DOHH2 (cell line): ENCODE data around the gene CHCHD4.
"Not testable (repeated sequence)": the region's sequence is repeated elsewhere in the genome, so short reads cannot be mapped to it uniquely, and the experiment has no call there.

Experiments used
- H3F3A ChIP-seq: fragments of 200-600 bp; sonication (generic), shearing (Covaris generic); 2 replicates; pipeline ENCODE4 v1.6.0; 2016; ENCODE audit warnings: antibody characterized with exemption, mild to moderate bottlenecking; ENCODE audit not compliant: control insufficient read depth, insufficient read depth
- H3K27ac ChIP-seq: fragments of 200-600 bp; sonication (generic); 2 replicates; pipeline ENCODE4 v1.5.1; 2014; ENCODE audit warnings: low read depth, mild to moderate bottlenecking, low read length, moderate library complexity
- H3K27me3 ChIP-seq: fragments of 200-600 bp; sonication (generic); 2 replicates; pipeline ENCODE4 v1.6.1; 2014; ENCODE audit warnings: mild to moderate bottlenecking, low read length, mixed read lengths; ENCODE audit not compliant: control insufficient read depth
- H3K36me3 ChIP-seq: fragments of 200-600 bp; sonication (generic); 2 replicates; pipeline ENCODE4 v1.6.1; 2014; ENCODE audit warnings: mild to moderate bottlenecking, low read length, moderate library complexity, mixed read lengths; ENCODE audit not compliant: control insufficient read depth
- H3K4me1 ChIP-seq: fragments of 200-600 bp; sonication (generic); 2 replicates; pipeline ENCODE4 v1.6.1; 2014; ENCODE audit warnings: mild to moderate bottlenecking, low read length, mixed read lengths; ENCODE audit not compliant: control insufficient read depth
- H3K4me2 ChIP-seq: fragments of 200-600 bp; sonication (generic); 2 replicates; pipeline ENCODE4 v1.6.0; 2014; ENCODE audit warnings: mild to moderate bottlenecking, low read length, moderate library complexity
- H3K4me3 ChIP-seq: fragments of 200-600 bp; sonication (generic); 2 replicates; pipeline ENCODE4 v1.5.1; 2014; ENCODE audit warnings: mild to moderate bottlenecking, low read length, mixed read lengths
- H3K79me2 ChIP-seq: fragments of 200-600 bp; sonication (generic); 2 replicates; pipeline ENCODE4 v1.6.1; 2014; ENCODE audit warnings: mild to moderate bottlenecking, low read length, mixed read lengths; ENCODE audit not compliant: control insufficient read depth
- H3K9me2 ChIP-seq: fragments of 200-600 bp; sonication (generic); replicated peaks from 2 replicates; pipeline ENCODE4 v1.6.1; 2014; ENCODE audit warnings: mild to moderate bottlenecking, low read length, mixed read lengths; ENCODE audit not compliant: control insufficient read depth
- H3K9me3 ChIP-seq: fragments of 200-600 bp; sonication (generic); 2 replicates; pipeline ENCODE4 v1.6.1; 2014; ENCODE audit warnings: antibody characterized with exemption, low read length, mixed read lengths; ENCODE audit not compliant: control insufficient read depth, insufficient read depth
- H4K20me1 ChIP-seq: fragments of 200-600 bp; sonication (generic); 2 replicates; pipeline ENCODE4 v1.6.0; 2014; ENCODE audit warnings: low read depth, mild to moderate bottlenecking, antibody characterized with exemption, low read length, moderate library complexity; ENCODE audit not compliant: control insufficient read depth, insufficient read depth
- EZH2phosphoT487 ChIP-seq: fragments of 200-600 bp; sonication (generic); IDR thresholded peaks from 2 replicates; pipeline ENCODE4 v1.6.1; 2017; ENCODE audit warnings: borderline replicate concordance, mild to moderate bottlenecking, antibody characterized with exemption, low read length, moderate library complexity, mixed read lengths
- TF ChIP-seq, protein P1 (sequence below): fragments of 200-600 bp; sonication (generic); IDR thresholded peaks from one replicate; pipeline ENCODE4 v1.5.1; 2014; ENCODE audit warnings: antibody characterized with exemption, mild to moderate bottlenecking, low read depth, low read length; ENCODE audit not compliant: poor library complexity, severe bottlenecking

CHCHD4 gene

DNA sequence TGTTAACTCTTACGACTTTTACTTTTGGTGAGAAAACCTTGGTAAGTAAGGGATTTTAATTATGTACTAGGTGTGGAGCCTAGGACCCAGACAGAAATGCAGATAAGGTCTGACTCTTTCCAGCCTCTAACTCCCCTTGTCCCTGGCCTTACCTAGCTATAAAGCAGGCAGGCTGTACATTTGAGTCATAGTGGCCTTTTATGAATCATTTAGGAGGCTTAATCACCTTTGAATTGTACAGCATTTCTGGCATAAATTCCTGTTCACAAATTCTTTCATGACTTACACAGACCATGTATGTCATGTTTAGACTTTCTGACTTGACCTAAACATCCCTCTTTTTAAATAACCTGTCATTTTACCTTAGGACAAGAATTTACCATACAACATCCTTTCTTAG, 47.4 kb downstream of the CHCHD4 start:
- Histone ChIP-seq H3K9me2 (no peaks in the 10 kb centered on the region), H4K20me1 (no peaks in the 10 kb centered on the region), H3K36me3 (no peaks in the 10 kb centered on the region), H3K27me3 (peaks cover 4% of the 10 kb centered on the region; the same call in 1 of the 2 replicates), H3K27ac (no peak overlapping the region), H3K9me3 (no peaks in the 10 kb centered on the region), H3K4me2 (no peak overlapping the region), H3K79me2 (no peaks in the 10 kb centered on the region), H3K4me3 (no peak overlapping the region), H3K4me1 (no peaks in the 10 kb centered on the region), H3F3A (no peaks in the 10 kb centered on the region)
- TF ChIP-seq, protein P1, sequence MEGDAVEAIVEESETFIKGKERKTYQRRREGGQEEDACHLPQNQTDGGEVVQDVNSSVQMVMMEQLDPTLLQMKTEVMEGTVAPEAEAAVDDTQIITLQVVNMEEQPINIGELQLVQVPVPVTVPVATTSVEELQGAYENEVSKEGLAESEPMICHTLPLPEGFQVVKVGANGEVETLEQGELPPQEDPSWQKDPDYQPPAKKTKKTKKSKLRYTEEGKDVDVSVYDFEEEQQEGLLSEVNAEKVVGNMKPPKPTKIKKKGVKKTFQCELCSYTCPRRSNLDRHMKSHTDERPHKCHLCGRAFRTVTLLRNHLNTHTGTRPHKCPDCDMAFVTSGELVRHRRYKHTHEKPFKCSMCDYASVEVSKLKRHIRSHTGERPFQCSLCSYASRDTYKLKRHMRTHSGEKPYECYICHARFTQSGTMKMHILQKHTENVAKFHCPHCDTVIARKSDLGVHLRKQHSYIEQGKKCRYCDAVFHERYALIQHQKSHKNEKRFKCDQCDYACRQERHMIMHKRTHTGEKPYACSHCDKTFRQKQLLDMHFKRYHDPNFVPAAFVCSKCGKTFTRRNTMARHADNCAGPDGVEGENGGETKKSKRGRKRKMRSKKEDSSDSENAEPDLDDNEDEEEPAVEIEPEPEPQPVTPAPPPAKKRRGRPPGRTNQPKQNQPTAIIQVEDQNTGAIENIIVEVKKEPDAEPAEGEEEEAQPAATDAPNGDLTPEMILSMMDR, result no peak
- no peak for TF ChIP-seq EZH2phosphoT487

- H3K9me3 ChIP-seq, H3F3A ChIP-seq, H3K27me3 ChIP-seq, H3K4me1 ChIP-seq, H3K27ac ChIP-seq, H3K4me3 ChIP-seq, H3K9me2 ChIP-seq, H3K79me2 ChIP-seq, H3K4me2 ChIP-seq, H3K36me3 ChIP-seq, H4K20me1 ChIP-seq: not testable (repeated sequence)
These were observed 49.4 kb downstream of the CHCHD4 start for GRCh38 chr3:14075233-14075632.

DNA sequence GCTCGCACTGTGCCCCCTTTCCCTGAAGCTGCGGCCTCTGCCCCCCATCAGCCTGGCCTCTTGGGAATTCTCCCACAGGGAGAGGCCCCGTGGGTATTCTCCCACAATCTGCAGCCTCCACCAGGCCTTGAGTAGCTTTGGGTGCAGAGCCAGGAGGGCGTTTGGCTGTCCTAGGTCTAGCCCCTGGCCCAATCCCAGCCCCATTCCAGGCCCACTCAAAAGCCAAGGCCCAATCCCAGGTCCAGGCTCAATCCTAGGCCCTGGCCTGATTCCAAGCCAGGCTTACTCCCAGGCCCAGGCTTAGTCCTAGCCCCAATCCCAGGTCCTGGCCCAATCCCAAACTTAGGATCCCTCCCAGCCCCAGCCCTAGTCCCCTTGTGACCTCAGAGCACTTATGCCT, 59.8 kb downstream of the CHCHD4 start:
- TF ChIP-seq, protein P1, result no peak
- TF ChIP-seq EZH2phosphoT487, result no peak

DNA sequence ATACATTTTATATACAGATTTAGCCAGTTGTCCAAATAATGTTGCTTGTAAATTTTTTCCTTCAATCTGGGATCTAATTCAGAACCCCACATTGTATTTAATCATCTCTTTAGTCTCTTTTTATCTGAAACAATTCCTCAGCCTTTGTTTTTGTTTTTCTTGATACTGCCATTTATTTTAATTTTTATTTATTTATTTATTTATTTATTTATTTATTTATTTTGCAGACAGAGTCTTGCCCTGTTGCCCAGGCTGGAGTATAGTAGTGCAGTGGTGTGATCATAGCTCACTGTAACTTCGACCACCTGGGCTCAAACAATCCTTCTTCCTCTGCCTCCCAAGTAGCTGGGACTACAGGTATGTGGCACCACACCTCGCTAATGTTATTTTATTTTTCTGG, 61.5 kb downstream of the CHCHD4 start:
- H3K4me2 ChIP-seq, result no peak overlapping the region
- H3K27me3 ChIP-seq, result peaks cover 9% of the 10 kb centered on the region; the same call in 1 of the 2 replicates
- no peaks in the 10 kb centered on the region for H3F3A ChIP-seq
- no peaks in the 10 kb centered on the region for H3K79me2 ChIP-seq
- no peaks in the 10 kb centered on the region for H3K36me3 ChIP-seq
- TF ChIP-seq, protein P1, result no peak
- TF ChIP-seq EZH2phosphoT487, result no peak
- H4K20me1 ChIP-seq, result no peaks in the 10 kb centered on the region
- H3K4me3 ChIP-seq, result no peak overlapping the region
- H3K4me1 ChIP-seq, result no peaks in the 10 kb centered on the region
- no peaks in the 10 kb centered on the region for H3K9me3 ChIP-seq
- no peaks in the 10 kb centered on the region for H3K9me2 ChIP-seq
- H3K27ac ChIP-seq, result no peak overlapping the region

More for the DNA sequence above, 59.8 kb downstream of the CHCHD4 start:
- H3K9me2 ChIP-seq, result no peaks in the 10 kb centered on the region
- no peak overlapping the region for H3K4me3 ChIP-seq
- no peaks in the 10 kb centered on the region for H3K9me3 ChIP-seq
- no peaks in the 10 kb centered on the region for H4K20me1 ChIP-seq
- H3K79me2 ChIP-seq, result no peaks in the 10 kb centered on the region
- no peaks in the 10 kb centered on the region for H3F3A ChIP-seq
- H3K27ac ChIP-seq, result no peak overlapping the region
- peaks cover 9% of the 10 kb centered on the region; the same call in 1 of the 2 replicates for H3K27me3 ChIP-seq
- no peaks in the 10 kb centered on the region for H3K4me1 ChIP-seq
- no peak overlapping the region for H3K4me2 ChIP-seq
- H3K36me3 ChIP-seq, result no peaks in the 10 kb centered on the region
